Kidney capillary endothelial cell (primary cell): ENCODE data around the gene WDR90.

Experiments
- DNase-seq: peaks from one replicate; pipeline ENCODE4 v3.0.0-alpha.2; 2018; ENCODE audit warnings: low spot score

The WDR90 gene

DNA sequence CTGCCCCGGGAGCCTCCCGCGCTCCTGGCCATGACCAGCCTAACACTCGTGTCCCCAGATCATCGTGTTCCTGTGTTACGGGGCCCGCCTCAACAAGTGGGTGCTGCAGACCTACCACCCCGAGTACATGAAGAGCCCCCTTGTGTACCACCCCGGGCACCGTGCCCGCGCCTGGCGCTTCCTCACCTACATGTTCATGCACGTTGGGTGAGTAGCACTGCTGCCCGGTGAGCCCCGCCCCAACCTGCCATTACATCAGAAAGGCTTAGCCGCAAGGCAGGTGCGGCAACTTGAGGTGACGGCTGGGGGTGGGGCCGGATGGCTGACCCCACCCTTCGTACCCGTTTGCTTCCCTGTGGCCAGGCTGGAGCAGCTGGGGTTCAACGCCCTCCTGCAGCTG is 27.7 kb downstream of the WDR90 start:
- DNase-seq, result no peak

DNA sequence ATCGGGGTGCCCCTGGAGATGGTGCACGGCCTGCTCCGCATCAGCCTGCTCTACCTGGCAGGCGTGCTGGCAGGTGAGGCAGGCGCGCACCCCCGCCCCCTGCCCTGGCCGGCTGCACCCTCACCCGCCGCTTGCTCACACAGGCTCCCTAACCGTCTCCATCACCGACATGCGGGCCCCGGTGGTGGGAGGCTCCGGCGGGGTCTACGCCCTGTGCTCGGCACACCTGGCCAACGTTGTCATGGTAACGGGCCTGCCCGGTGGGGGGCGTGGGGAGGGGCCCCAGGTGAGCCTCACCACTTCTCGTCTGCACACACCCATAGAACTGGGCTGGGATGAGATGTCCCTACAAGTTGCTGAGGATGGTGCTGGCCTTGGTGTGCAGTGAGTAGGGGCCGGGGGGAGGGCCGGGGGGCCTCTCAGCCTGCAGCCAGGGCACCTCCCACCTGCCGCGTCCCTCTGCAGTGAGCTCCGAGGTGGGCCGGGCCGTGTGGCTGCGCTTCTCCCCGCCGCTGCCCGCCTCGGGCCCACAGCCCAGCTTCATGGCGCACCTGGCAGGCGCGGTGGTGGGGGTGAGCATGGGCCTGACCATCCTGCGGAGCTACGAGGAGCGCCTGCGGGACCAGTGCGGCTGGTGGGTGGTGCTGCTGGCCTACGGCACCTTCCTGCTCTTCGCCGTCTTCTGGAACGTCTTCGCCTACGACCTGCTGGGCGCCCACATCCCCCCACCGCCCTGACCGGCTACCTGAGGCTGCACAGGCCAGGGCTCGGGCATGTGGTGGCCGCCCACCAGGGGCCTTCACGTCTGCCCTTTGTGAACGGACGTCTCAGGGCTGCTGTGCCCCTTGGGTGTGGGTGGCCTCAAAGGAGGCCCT is 28.4 kb downstream of the WDR90 start:
- DNase-seq, result no peak

DNA sequence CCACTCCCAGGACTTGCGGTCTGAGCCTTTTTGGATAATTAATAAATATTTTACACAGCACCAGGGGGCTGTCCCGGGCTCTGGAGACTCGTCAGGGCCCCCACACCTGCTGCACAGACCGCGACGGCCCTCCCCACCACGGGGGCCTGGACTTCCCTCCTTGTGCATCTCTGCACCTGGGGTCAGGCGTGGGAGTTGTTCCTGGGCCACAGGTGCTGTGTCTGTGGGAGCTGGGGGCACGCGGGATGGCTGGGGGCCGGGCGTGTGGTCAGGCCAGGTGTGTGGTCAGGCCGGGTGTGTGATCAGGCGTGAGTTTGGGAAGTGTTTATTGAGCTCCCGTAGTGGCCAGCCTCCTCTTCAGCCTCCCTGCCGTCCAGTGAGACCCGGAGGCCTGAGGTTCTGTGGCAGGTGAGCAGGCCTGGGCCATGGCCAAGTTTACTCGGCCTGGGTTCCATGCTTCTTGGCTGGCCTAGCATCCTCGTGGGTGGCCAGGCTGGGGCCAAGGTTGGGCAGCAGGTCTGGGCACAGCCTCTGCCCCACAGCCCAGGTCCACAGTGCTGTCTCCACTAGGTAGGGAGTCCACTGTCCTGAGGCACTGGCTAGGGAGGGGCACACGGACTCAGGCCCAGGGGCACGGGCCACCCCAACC is 29.2 kb downstream of the WDR90 start:
- no peak for DNase-seq

DNA sequence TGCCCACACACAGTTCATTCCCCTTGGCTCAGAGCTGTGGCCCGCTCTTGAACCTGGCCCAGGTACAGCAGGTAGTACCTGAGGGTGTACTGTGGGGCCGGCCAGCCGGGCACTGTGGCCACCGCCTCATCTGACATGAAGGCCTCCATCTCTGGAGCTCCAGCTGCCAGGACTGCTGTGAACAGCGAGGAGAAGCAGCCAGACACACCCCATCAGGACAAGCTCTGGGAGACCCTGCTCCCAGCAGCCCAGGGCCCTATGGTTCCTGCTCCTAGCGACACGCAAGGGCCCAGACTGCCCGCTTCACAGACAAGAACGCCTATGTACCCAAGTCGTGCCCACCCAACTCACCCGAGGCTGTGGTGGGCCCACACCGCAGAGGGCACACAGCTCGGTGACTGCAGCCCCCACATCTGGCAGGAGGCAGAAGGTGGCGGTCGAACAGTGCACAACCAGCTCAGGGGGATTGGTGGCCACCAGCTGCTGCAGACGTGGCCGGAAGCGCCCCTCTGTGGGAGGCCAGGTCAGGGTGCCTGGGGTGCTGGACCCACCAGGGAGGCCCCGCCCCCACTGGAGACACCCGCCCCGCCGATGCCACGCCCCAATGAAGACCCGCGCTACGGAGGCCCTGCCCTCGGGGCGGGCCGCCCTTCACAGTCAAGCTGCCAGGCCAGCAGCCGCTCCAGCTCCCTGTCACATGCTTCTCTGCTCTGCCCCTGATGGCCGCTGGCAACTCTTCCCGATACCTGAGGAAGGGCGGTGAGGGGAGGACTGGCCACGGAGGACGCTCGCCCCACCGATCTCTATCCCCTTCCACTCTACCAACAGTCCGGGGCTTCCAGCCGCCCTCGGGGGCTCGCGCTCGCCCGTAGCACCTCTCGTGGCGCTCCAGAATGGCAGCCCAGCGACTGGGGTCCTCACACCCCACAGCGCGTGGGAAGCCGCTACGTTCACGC is 30.0 kb downstream of the WDR90 start:
- peak; percentile 44 for DNase-seq

DNA sequence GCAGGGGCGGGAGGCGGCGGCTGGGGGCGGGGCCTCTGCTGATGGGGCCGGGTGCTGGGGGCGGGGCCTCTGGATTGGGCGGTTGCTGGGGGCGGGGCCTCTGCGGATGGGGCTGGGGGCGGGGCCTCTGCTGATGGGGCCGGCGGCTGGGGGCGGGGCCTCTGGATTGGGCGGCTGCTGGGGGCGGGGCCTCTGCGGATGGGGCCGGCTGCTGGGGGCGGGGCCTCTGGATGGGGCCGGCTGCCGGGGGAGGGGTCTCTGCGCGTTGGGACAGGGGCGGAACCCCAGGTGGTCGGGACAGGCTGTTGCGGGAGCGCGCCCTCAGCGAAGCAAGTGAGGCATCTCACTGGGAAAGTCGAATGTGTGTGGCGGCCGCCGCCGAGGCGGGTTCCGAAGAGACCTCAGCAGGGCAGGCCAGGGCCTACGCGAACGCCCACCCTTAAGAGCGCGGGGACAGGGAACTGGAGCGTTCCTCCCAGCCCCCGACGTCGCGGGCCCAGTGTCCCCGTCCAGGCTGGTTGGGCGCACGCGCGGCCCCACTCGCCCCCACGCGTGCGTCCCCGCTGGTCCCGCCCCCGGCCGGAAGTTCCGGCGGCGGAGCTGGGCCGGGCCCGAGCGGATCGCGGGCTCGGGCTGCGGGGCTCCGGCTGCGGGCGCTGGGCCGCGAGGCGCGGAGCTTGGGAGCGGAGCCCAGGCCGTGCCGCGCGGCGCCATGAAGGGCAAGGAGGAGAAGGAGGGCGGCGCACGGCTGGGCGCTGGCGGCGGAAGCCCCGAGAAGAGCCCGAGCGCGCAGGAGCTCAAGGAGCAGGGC is 30.9 kb downstream of the WDR90 start, which contains the start of gene STUB1:
Gene STUB1, plus strand, starts transcription at position 597 of the 811 bp plus-strand sequence. Its CDS starts 116 bp downstream, at position 713.
- DNase-seq, result peak; percentile 76

DNA sequence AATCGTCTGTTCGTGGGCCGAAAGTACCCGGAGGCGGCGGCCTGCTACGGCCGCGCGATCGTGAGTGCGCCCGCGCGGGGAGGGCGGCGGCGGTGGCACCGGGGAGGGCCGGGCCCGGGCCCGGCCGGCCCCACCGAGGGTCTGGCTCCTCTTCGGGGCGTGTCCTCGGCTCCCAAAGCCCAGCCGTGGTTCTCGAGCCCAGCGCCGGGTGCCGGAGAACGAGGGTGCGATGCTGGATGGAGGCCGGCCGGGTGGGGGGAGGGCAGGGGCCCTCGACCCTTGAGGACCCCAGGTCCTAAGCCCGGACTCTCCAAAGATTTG is 31.4 kb downstream of the WDR90 start:
- DNase-seq, result no peak

DNA sequence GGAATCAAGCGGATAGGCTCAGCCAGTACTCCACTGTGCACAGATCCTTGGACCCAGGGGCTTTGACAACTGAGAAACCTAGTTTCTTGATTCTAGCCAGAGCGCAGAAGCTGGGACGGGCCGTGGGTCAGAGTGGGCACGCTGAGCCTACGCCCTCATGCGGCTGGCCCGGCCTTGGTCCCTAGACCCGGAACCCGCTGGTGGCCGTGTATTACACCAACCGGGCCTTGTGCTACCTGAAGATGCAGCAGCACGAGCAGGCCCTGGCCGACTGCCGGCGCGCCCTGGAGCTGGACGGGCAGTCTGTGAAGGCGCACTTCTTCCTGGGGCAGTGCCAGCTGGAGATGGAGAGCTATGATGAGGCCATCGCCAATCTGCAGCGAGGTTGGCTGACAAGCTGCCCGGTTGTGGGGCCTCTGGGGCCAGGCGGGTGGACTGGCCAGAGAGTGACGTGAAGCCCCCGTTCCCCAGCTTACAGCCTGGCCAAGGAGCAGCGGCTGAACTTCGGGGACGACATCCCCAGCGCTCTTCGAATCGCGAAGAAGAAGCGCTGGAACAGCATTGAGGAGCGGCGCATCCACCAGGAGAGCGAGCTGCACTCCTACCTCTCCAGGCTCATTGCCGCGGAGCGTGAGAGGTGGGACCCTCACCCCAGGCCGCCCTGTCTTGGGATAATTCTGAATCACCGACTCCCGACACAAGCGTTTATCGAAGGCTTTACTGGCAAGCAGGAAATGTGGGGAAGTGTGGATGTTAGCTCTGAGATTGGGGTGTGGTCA is 32.0 kb downstream of the WDR90 start:
- peak; percentile 32 for DNase-seq

DNA sequence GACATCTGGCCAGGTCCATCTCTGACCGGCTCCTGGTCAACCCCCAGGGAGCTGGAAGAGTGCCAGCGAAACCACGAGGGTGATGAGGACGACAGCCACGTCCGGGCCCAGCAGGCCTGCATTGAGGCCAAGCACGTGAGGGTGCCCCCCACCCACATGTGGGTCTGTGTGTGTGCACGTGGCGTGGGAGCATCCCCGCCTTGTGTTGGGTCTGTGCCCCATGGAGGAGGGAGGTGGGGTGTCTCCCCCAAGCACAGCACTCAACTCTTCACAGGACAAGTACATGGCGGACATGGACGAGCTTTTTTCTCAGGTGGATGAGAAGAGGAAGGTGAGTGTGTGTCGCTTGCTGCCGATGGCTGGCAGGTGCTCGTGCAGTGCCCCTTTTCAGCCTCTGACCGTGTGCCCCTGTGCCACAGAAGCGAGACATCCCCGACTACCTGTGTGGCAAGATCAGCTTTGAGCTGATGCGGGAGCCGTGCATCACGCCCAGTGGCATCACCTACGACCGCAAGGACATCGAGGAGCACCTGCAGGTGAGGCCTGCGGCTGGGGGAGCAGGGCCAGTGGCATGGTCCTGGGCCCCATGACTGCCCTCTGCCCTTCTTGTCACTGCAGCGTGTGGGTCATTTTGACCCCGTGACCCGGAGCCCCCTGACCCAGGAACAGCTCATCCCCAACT is 32.7 kb downstream of the WDR90 start:
- DNase-seq, result no peak

DNA sequence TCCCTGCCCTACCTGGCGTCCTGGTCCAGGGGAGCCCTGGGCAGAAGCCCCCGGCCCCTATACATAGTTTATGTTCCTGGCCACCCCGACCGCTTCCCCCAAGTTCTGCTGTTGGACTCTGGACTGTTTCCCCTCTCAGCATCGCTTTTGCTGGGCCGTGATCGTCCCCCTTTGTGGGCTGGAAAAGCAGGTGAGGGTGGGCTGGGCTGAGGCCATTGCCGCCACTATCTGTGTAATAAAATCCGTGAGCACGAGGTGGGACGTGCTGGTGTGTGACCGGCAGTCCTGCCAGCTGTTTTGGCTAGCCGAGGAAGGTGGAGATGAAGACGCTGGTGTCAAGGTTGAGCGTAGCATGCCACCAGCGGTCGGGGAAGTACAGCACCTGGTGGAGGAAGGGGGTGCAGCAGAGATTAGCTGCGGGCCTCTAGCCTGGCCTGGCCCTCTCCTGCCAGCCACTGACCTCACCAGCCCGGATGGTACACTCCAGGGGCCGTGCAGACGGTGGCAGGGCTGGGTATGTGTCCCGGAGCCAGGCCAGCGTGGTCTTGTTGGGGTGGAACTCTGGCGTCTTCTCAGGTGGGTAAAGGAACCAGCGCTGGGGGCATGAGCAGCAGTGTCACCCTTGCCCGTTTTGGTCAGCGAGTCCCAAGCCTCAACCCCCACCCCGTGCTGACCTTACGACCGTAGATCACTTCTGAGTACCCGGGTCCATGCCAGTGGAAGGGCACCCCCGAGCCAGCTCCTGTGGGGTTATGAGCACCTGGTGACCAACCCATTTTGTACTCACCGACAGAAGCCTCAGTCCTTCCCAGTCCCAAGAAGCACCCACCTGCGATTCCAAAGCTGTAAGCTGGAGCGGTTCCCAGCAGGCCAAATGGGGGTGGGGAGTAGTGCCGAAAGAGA is 33.6 kb downstream of the WDR90 start:
- DNase-seq, result no peak

DNA sequence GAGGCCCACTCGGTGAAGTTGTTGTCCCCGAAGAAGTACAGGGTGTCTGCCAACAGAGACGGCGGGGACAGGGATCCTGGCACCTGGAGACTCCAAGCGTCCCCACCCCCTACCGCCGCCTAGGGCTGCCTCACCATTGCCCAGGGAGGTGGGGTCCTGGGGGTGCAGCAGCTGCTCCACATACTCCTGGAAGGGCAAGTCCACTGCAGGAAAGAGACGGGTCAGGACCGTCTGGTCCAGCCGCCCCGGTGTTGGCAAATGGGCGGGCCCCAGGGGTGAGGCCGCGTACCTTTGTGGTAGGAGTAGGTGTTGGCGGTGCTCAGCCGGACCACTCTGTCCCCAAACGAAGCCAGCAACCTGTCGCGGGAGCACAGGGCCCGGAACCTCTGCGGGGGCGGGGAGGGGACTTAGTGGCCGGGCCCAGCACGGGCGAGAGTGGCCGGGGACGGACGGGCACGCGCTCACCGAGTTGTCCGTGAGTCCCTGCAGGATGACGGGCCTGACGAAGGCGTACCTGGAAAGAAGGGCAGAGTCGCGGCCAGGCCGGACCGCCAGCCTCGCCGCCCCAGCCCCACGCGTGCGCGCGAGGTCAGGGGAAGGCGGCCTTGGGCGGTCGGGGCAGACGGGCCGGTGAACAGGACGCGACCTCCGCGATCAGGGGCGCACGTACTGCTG is 34.4 kb downstream of the WDR90 start:
- DNase-seq, result no peak

DNA sequence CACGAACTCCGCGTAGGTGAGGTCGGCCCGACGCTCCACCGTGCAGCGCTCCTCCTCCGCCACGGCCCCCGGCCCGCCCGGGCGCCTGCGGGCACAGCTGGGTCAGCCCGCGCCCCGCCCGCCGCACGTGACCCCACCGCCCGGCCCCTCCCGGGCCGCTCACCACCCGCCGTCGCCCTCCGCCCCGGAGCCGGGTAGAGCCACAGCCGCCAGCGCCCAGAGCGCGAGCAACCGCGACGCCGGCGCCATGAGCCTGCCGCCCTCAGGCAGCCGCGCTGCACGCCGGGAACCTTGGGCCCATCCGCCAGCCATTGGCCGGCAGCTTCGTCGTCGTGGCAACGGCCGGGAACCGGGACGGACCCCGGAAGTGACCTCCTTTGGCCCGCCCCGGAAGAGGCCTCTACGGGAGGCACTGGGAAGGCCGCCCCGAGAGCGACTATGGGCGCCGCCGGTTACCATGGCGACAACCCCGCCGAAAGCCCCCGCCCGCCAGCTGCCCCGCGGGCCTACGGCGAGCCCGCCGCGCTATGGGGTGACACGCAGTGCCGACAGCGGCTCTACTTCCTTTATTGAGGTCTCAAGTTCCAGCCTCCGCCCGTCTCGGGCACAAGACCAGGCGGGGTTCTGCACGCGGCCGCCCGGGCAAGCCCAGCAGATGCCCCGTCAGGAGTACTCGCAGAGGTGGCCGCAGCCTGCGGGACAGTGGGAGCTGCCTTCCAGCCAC is 35.1 kb downstream of the WDR90 start, which contains the start of gene JMJD8:
Gene JMJD8, minus strand, starts transcription at position 264 of the 724 bp plus-strand sequence. Its CDS starts 15 bp downstream, at position 249.
- peak; percentile 82 for DNase-seq

DNA sequence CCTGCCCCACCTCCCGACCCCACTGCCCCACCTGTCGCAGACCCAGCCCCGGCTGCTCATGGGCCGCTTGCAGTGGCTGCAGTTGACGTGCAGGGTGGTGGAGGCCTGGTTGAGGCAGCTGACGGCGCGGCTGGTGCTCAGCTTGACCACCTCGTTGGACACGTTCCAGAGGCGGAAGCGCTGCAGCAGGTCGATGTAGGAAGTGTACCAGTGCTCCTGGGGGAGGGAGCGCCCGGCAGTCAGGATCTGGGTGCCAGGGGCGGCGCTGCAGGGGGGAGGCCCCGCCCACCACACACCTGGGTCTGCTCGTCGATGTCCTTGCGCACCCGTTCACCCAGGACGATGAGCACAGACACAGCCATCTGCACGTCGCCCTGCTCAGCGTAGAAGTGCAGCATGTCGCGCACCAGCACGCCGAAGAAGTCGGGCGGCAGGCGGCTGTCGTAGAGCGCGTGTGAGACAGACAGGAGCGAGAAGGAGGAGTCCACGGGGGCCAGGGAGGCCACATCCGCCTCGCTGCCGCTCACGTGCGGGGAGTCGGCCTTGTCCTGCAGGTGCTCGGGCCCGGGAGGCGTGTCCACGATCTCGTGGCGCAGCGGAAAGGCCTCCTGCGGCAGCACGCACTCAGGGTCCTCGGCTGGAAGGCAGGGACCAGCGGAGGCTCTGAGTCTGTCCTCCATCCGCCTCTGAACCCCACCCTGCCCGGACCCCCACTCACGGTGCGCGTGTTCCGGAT is 36.0 kb downstream of the WDR90 start:
- DNase-seq, result no peak

DNA sequence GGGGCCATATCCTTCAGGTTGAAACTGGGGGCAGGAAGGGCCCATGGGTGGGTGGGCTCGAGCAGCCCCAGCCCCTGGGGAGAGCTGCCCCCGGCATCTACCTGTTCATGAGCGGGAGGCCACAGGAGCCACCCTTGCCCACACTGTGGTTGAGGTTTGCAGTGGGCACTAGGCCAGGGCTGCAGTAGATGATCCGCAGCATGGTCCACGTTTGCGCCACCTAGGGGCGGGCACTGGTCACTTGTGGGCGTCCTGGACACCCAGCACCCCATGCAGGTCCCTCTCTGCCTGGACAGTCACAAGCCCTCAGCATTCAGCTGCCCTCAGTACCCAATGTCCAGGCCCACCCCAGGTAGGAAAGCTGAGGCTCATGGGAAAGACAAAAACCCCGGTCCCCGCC is 36.8 kb downstream of the WDR90 start:
- no peak for DNase-seq

DNA sequence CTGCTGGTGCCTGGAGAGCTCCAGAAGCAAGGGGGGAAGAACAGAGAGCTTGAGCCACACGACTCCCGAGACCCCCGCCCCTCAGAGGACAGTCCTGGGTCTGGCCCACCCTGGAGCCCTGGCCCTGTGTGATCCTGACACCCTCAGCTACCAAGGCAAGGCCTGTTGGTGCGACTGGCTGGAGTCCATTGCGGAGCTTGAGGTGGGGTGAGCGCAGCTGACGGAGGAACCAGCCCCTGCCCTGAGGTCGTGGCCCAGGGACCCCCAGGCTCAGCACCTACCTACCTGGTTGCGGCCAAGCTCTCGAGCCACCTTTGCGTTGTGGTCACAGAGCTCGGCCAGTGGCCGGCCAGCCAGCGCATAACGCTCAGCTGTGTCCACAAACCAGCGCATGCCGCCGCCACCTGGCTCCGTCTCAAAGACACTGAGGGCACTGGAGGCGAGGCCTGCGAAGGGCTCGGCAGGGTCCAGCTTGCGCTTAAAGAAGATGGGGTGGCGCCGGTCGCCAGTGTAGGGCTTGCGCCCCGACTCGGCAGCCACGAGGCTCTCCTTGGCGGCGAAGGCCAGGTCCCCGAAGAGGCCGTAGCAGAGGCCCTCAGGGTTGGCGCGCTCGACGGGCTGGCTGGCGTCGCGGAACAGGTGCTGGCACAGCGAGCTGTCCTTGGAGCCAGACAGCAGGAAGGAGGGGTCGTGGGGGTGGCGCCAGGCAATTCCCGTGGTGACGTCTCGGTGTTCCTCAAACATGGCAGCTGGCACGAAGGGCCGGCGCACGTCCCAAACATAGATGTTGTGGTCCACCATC is 37.5 kb downstream of the WDR90 start:
- DNase-seq, result no peak

DNA sequence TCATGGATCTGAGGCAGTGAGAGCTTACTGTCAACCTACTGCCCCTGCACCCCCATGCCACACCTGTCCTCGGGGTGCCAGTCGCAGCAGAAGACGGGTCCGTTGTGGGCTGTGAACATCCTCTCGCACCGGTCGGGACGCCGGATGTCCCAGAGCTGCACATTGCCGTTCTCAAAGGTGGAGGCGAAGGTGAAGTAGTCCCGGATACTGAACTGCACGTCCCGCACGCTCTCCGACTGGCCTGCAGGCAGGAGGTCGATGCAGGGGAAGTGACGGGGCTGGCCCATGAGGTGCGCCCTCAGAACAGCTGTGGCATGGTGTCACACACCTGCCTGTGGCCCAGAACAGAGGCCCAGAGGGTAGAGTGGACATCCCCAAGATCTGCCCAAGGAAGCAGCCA is 38.3 kb downstream of the WDR90 start:
- DNase-seq, result no peak
